HG03159 (cell line): ENCODE data around the gene EID2.

ENCODE experiments used
- ATAC-seq: cut with Tn5 transposase; IDR thresholded peaks from one replicate; pipeline ENCODE4 v1.9.1; 2021; ENCODE audit warnings: mild to moderate bottlenecking, moderate library complexity; ENCODE audit not compliant: unreplicated experiment

EID2 gene

DNA sequence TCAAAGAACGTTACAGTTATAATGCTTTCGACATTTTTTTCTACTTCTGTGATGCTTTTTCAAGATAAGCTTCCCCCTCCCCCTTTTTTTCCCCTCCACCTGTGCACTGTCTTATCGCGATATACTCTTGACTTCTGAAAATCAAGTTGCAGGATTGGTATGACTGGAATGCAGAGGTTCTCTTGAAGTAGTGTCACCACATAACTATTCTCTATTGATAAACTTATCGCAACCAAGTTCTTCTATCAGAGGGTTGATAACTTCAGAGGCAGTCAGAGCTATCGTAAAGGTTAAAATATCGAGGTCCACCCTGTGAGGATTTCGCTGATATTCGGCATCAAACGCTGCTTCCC lies 820 bp downstream of the EID2 start:
- ATAC-seq: no peak

DNA sequence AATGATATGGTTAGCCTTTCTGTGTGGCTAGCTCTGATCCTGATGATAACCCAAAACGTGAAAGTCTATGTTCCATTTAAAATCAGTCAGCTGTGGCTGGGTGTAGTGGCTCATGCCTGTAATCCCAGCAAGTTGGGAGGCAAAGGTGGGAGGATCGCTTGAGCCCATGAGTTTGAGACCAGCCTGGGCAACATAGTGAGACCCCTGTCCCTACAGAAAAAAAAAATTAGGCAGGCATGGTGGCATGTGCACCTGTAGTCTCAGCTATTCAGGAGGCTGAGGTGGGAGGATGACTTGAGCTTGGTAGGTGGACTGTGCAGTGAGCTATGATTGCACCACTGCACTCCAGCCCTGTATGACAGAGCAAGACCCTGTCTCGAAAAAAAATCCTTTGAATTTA lies 6.2 kb downstream of the EID2 start:
- no peak for ATAC-seq

DNA sequence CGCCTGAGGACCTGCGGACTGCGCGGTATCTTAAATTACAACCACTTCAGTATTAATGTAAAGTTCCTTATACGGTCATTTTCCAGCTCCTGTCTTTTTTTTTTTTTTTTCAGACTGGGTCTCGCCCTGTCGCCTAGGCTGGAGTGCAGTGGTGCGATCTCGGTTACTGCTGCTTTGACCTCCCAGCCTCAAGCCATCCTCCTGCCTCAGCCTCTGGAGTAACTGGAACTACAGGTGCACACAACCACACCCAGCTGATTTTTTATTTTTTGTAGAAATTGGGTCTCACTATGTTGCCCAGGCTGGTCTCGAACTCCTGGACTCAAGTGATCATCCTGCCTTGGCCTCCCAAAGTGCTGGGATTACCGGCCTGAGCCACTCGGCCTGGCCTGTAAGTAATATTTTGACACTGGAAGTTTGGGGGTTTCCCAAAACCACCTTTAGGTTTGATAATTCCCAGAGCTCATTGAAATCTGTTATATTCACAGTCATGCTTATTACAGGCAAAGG lies 6.9 kb downstream of the EID2 start:
- ATAC-seq: peak; percentile 3

DNA sequence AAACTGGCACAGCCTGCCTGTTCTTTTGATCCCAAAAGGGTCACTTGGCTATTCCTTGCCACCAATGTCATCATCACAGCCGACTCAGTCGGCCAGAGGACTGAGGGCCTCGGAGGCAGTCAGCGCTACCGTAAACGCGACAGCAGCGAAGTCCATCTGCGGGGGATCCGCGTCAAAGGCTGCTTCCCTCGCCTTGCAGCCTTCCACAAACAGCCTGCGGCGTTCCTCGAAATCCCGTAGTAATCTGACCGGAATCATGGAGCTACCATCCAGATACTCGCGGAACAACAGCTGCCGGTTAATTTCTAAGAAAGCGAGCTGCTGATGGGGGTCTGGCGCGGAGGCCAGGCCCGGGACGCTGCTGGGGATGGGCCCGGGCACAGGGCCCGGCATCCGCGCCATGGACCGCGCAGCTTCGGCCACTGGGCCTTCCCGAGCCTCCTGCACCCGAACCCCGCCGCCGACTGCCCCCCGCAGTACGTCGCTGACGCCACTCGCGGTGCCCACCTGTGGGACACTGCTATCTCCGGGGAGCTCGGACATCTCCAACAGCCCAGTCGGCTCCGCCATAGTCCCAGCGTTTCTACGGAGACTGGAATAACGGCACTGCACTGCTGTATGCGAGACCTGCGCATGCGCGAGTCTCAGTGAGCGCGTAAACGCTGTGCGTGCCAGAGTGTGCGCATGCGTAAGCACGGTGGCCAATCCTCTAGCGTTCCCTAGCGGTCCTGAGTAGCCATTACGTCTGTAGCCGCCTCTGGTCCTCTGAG lies 7.5 kb downstream of the EID2 start, which contains the start of gene EID2B:
TSS of gene EID2B (minus strand) at position 620 of the 770 bp plus-strand sequence. CDS start at position 570, 50 bp downstream.
- peak; percentile 94 for ATAC-seq

DNA sequence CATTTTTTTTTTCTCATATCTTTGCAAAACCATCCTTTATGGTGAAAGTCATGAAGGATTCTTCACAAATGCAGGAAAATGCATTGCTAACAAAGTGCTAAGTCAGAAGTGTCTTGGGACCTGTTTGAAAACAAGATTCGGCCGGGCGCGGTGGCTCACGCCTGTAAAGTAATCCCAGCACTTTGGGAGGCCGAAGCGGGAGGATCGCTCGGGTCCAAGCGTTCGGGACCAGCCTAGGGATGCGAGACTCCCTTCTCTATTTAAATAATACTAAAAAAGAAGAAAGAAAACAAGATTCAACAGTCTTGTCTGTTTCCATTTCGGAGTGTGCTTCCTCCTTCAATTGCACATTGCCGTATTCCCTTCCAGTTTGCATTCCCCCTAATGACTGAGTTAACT lies 8.1 kb downstream of the EID2 start:
- ATAC-seq: no peak

DNA sequence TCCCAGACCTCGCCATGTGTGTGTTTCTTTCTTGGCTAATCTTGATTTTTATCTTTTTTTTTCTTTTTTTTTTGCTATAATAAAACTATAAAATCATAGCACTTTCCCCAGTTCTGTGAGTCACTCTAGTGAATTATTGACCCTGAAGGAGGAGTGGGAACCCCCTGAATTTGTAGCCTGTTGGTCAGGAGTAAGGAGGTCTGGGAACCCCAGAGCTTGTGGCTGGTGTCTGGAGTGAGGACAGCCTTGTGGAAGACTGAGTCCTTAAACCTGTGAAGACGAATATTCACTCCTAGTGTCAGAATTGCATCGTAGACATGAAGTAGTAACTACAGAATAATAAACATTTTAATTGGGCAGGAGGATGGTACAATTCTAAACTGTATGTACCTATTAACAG lies 14.8 kb downstream of the EID2 start:
- ATAC-seq: no peak

DNA sequence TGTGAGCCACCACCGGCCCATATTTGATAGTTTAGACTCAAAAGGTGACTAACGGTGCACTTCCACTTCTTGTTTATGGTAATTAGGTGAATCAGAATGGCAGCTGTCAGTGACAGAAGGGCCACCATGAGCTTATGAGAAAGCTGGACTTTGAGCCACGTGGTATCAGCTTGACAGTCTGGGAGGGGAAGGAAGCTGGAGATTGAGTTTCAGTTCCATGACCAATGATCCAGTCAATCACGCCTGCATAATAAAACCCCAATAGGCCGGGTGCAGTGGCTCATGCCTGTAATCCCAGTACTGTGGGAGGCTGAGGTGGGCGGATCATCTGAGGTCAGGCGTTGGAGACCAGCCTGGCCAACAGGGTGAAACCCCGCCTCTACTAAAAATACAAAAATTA lies 15.5 kb downstream of the EID2 start:
- no peak for ATAC-seq

DNA sequence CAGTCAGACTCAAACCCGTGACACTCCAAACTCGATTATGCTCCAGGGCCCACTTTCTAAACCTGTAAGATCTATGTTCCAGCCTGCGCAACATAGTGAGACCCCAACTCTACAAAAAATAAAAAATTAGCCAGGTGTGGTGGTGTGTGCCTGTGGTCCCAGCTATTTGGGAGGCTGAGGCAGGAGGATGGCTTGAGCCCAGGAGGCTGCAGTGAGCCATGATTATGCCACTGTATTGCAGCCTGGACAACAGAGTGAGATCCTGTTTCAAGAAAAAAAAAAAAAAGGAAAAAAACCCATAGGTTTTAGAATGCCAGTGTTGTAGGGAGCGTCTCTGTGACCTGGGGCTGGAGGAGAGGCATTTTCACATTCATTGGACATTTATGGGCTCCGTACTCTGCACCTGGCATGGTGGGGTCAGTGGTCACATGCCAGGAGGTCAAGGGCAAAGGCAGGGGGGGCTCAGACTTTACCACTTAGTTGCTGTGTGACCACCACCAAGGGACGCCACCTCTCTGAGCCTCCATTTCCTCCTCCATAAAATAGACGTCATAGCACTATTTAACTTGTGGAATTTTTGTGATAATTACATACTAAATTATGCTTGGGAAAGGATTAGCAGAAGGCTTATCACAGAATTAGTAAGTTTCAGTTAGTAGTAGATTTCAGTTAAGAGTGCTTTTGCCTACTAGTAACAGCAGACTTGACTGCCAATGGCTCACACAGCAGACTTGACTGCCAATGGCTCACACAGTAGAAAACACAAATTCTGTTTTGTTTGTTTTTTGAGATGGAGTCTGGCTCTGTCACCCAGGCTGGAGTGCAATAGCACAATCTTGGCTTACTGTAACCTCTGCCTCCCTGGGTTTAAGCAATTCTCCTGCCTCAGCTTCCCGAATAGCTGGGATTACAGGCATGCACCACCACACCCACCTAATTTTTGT lies 19.1 kb downstream of the EID2 start:
- no peak for ATAC-seq

DNA sequence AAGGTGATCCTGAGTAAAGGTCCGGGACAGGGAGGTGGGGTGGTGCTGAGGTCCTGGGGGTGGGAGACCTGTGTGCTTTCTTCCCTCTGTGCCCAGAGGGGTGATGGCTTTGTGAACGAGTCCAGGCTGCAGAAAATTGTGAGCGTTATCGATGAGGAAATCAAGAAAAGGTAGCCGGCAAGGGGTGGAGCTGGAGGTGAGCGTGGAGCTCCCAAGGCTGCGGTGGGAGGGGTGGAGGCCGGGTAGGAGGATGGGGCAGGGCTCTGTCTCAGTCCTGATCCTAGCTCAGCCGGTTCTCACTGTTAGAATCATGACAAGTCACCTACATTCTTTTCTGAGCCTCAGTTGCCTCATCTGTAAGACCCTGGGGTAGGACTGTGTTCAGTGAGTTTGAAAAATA lies 21.0 kb downstream of the EID2 start:
- no peak for ATAC-seq

DNA sequence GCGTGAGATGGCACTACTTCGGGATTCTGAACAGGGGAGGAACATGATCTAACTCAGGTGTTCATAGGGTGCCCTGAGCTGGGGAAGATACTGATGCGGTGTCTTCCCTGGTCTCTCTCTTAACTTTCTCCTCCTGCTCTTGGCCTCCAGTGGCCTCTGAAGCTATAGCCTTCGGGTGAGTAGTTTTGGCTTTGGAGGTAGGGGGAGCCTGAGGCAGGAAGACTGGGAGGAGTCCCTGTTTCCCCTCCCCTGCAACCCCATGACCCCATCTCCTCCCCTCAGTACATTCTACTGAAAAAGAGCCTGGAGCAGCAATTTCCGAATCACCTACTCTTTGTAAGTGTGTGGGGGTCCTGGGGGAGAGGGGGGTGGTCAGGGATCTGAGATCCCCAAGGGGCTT lies 21.5 kb downstream of the EID2 start:
- ATAC-seq: no peak

DNA sequence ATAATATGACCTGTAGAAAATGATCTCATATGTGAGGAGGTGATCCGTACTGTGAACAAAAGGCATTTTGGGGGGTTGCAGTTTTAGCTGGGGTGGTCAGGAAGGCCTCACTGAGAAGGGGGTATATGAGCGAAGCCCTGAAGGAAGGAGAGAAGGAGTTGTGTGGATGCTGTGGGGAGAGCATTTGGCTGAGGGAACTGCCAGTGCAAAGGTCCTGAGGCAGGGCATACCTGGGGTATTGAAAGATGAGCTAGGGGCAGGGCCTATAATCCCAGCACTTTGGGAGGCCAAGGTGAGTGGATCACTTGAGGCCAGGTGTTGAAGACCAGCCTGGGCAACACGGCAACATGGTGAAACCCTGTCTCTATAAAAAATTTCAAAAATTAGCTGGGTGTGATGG lies 22.5 kb downstream of the EID2 start:
- no peak for ATAC-seq

DNA sequence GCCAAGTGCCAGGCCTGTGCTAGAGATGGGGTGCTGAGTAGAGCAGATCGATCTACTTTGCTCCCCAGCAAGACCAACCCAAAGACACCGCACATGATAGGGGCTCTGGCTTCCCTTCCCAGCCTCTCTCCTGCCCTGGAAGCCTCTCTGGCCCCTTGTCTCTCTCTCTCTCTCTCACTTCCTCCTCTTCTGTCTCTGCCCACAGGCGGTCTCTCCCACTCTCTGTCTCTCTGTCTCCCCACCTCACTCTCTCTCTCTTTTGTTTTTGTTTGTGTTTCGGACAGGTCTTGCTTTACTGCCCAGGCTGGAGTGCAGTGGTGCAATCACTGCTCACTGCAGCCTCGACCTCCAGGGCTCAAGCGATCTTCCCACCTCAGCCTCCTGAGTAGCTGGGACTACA lies 23.7 kb downstream of the EID2 start:
- ATAC-seq: no peak

DNA sequence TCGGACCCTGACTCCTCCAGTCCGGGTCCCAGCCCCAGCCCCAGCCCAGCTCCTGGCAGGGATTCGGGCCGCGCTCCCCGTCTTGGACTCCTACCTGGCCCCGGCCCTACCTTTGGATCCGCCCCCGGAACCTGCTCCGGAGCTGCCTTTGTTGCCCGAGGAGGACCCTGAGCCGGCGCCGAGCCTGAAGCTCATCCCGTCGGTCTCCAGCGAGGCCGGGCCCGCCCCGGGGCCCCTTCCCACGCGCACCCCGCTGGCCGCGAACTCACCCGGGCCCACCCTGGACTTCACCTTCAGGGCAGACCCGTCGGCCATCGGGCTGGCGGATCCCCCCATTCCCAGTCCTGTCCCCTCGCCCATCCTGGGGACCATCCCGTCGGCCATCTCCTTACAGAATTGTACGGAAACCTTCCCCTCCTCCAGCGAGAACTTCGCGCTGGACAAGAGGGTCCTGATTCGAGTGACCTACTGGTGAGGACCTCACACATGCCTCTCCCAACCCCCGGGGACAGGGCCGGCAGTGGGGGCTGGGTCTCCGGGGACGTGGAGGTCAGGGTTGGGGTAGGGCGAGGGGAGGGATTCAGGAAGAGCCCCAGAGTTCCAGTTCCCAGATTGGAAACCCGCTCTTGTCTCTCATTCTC lies 24.3 kb downstream of the EID2 start:
- ATAC-seq: no peak

DNA sequence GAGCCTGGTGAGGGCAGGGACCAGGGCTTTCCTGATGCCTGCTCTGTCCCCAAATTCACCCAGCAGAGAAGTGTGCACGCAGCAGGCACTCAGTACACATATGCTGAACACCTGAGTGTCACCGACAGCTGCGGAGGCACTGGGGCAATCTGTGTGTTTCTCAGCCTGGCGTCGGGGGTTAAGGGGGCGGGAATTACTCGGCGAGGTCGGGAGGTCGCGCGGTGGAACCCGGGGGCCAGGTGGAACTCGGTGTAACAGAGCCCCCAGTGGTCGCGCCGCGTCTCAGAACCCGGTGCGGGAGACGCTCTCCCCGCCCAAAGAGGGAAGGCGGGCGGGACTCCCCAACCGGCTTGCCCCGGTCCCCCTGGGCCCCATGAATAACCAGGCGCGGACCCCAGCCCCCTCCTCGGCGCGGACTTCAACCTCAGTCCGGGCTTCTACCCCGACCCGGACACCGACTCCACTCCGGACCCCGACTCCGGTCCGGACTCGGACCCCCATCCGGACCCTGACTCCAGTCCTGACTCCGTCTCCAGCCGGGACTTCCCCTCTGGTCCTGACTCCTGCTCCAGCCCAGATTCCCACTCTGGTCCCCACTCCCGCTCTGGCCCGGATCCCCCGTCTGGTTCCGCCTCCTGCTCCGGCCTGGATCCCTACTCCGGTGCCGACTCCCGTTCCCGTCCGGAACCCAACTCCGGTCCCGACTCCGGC lies 25.0 kb downstream of the EID2 start, which contains the start of gene SELENOV:
TSS of gene SELENOV (plus strand) at position 300 of the 711 bp plus-strand sequence. CDS start at position 374, 74 bp downstream.
- ATAC-seq: no peak

DNA sequence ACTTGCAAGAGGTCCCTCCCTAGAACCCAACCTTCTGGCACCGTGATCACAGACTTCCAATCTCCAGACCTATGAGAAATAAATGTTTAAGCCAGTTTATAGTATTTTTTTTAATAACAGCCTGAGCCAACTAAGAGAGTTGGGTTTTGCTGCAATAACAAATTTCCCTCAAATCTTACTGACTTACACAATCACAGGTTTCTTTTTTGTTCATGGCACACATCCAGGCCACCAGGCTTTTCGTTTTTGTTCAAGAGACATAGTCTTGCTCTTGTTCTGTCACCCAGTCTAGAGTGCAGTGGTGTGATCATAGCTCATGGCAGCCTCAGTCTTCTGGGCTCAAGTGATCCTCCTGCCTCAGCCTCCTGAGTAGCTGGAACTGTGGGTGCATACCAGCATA lies 27.0 kb downstream of the EID2 start:
- no peak for ATAC-seq

DNA sequence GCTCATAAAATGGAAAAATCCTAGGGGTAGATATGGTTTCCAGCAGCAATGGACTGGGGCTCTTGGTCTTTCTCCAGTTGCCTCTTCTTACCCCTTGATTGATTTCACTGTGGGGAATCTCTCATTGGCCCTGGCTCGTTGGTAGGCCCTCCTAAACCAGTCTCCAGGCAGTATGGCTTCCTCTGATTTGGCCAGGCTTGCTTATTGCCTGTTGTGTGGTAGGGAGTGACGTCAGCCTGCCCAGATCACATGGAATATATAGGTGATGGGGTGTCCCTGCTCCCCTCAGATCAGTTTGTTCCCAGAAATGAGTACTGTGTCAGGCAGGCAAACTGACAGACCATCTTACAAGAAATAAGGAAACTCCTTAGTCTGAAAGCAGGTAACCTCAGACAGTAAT lies 30.7 kb downstream of the EID2 start:
- no peak for ATAC-seq

DNA sequence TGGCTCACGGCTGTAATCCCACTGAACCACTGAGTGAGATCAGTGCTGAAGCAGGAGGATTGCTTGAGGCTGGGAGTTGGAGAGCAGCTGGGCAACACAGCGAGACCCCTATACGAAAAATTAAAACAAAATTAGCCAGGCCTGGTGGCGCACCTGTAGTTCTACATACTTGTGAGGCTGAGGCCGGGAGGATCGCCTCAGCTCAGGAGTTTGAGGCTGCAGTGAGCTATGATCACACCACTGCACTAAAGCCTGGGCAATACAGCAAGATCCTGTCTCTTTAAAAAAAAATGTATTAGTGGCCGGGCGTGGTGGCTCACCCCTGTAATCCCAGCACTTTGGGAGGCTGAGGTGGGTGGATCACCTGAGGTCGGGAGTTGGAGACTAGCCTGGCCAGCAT lies 31.3 kb downstream of the EID2 start:
- ATAC-seq: no peak

DNA sequence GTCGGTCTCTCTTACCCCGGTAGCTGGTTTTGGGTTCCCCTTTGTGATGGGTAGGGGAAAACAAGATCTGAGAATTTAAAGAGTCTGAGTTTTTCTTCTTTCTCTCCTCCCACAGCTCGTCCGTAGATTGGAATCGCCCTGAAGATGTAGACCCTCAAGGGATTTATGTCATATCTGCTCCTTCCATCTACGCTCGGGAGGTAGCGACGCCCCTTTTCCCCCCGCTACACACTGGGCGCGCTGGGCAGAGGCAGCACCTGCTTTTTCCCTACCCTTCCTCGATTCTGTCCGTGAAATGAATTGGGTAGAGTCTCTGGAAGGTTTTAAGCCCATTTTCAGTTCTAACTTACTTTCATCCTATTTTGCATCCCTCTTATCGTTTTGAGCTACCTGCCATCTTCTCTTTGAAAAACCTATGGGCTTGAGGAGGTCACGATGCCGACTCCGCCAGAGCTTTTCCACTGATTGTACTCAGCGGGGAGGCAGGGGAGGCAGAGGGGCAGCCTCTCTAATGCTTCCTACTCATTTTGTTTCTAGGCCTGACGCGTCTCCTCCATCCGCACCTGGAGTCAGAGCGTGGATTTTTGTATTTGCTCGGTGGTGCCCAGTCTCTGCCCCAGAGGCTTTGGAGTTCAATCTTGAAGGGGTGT lies 32.1 kb downstream of the EID2 start:
- ATAC-seq: no peak

DNA sequence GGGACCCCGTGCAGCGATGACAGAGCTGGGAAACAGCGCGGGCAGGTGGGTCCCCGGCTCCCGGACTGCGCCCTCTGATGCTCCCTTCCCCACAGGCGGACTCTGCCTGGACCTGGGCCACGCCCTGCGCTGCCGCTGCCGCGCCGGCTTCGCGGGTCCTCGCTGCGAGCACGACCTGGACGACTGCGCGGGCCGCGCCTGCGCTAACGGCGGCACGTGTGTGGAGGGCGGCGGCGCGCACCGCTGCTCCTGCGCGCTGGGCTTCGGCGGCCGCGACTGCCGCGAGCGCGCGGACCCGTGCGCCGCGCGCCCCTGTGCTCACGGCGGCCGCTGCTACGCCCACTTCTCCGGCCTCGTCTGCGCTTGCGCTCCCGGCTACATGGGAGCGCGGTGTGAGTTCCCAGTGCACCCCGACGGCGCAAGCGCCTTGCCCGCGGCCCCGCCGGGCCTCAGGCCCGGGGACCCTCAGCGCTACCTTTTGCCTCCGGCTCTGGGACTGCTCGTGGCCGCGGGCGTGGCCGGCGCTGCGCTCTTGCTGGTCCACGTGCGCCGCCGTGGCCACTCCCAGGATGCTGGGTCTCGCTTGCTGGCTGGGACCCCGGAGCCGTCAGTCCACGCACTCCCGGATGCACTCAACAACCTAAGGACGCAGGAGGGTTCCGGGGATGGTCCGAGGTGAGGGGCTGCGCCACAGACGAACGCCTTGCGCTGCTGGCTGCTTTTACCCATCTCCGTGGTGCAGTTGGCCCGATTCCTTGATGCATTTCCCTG lies 32.8 kb downstream of the EID2 start:
- no peak for ATAC-seq

DNA sequence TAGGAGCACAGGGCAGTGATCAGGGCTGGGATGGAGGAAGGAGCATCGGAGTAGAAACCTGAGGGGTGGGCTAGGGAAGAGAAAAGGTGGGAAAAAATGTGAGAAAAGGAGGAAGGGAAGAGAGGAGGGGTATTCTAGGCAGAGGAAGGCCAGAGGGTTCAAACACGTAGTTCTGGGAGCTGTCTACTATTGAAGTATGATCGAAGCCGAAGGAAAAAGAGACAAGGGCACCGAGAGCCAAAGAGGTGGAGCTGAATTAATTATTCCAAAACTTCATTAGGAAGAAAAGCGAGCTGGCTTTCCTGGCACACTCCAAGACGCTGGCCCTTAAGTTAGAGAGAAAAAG lies 33.4 kb downstream of the EID2 start:
- ATAC-seq: no peak
